WTC11 (cell line): ENCODE results near the gene STXBP1. TPM values are rescaled to one million over a fixed set of nuclear protein-coding genes. Genes with fewer than 3 reads are reported as not detected.

ENCODE experiments used
- ATAC-seq: fragments of 200-7000 bp; cut with Tn5 transposase; 2 replicates; pipeline ENCODE4 v1.10.0; 2021; ENCODE audit warnings: mild to moderate bottlenecking, moderate library complexity
- CTCF ChIA-PET: fragments of 300-600 bp; sonication (Branson Sonifier 250); formaldehyde crosslinking; loops from one replicate; lab custom pipeline; 2021; ENCODE audit warnings: antibody characterized with exemption; lab: Charles Lee
- POLR2A ChIA-PET: fragments of 350-600 bp; sonication (Branson Sonifier 250); formaldehyde crosslinking; loops from one replicate; lab custom pipeline; 2021; ENCODE audit warnings: antibody characterized with exemption; lab: Charles Lee
- DNase-seq: peaks from one replicate; pipeline ENCODE4 v3.0.0; 2021; ENCODE audit warnings: low spot score
- H3K27ac Mint-ChIP-seq: 2 replicates; pipeline ENCODE4 v1.8.0; 2021; ENCODE audit warnings: mixed read lengths
- H3K27me3 Mint-ChIP-seq: 2 replicates; pipeline ENCODE4 v1.8.0; 2021; ENCODE audit warnings: low read depth, mild to moderate bottlenecking, moderate library complexity, mixed read lengths
- H3K36me3 Mint-ChIP-seq: 2 replicates; pipeline ENCODE4 v1.8.0; 2021; ENCODE audit warnings: mixed read lengths
- H3K4me1 Mint-ChIP-seq: 2 replicates; pipeline ENCODE4 v1.8.0; 2022; ENCODE audit warnings: mixed read lengths
- H3K4me3 Mint-ChIP-seq: 2 replicates; pipeline ENCODE4 v1.8.0; 2021; ENCODE audit warnings: mild to moderate bottlenecking, moderate library complexity, mixed read lengths
- H3K9me3 Mint-ChIP-seq: 2 replicates; pipeline ENCODE4 v1.8.0; 2021; ENCODE audit warnings: mixed read lengths
- AFF4 ChIP-seq: sonication (generic); formaldehyde crosslinking; IDR thresholded peaks from 2 replicates; pipeline ENCODE4 v1.8.1; 2023; ENCODE audit warnings: mild to moderate bottlenecking, missing genetic modification reagents, borderline replicate concordance
- ATF6 ChIP-seq: sonication (generic); formaldehyde crosslinking; IDR thresholded peaks from 2 replicates; pipeline ENCODE4 v1.8.1; 2023; ENCODE audit warnings: mild to moderate bottlenecking, missing genetic modification reagents
- CREB1 ChIP-seq: sonication (generic); formaldehyde crosslinking; IDR thresholded peaks from 2 replicates; pipeline ENCODE4 v1.8.0; 2023; ENCODE audit warnings: mild to moderate bottlenecking, missing genetic modification reagents
- EMX1 ChIP-seq: fragments of 250-450 bp; sonication (Bioruptor Pico); IDR thresholded peaks from 2 replicates; pipeline ENCODE4 v1.8.0; 2021; ENCODE audit warnings: mild to moderate bottlenecking
- ERG ChIP-seq: fragments of 250-450 bp; sonication (Bioruptor Pico); IDR thresholded peaks from 2 replicates; pipeline ENCODE4 v1.8.0; 2021; ENCODE audit warnings: mild to moderate bottlenecking
- FOXK1 ChIP-seq: sonication (generic); formaldehyde crosslinking; IDR thresholded peaks from 2 replicates; pipeline ENCODE4 v1.8.0; 2022; ENCODE audit warnings: mild to moderate bottlenecking, moderate library complexity, missing genetic modification reagents
- HMGA2 ChIP-seq: fragments of 250-450 bp; sonication (Bioruptor Pico); IDR thresholded peaks from 2 replicates; pipeline ENCODE4 v1.4.0; 2021; ENCODE audit warnings: mild to moderate bottlenecking, moderate library complexity
- HMGXB4 ChIP-seq: sonication (generic); formaldehyde crosslinking; IDR thresholded peaks from 2 replicates; pipeline ENCODE4 v1.8.1; 2023; ENCODE audit warnings: mild to moderate bottlenecking, moderate library complexity, missing genetic modification reagents
- IRF1 ChIP-seq: sonication (generic); formaldehyde crosslinking; IDR thresholded peaks from 2 replicates; pipeline ENCODE4 v1.8.0; 2023; ENCODE audit warnings: missing genetic modification reagents
- IRF2 ChIP-seq: sonication (generic); formaldehyde crosslinking; IDR thresholded peaks from 2 replicates; pipeline ENCODE4 v1.8.0; 2022; ENCODE audit warnings: low read depth, missing genetic modification reagents, borderline replicate concordance
- MXD4 ChIP-seq: fragments of 250-450 bp; sonication (Bioruptor Pico); IDR thresholded peaks from 2 replicates; pipeline ENCODE4 v1.8.0; 2021; ENCODE audit warnings: mild to moderate bottlenecking, moderate library complexity, borderline replicate concordance
- NFATC4 ChIP-seq: fragments of 250-450 bp; sonication (Bioruptor Pico); IDR thresholded peaks from 2 replicates; pipeline ENCODE4 v1.9.0; 2021; ENCODE audit warnings: mild to moderate bottlenecking
- NR1H2 ChIP-seq: sonication (generic); formaldehyde crosslinking; IDR thresholded peaks from 2 replicates; pipeline ENCODE4 v1.9.0; 2021; ENCODE audit warnings: mild to moderate bottlenecking, moderate library complexity, missing genetic modification reagents
- NR3C1 ChIP-seq: sonication (generic); formaldehyde crosslinking; conservative IDR thresholded peaks from 2 replicates; pipeline ENCODE4 v1.8.1; 2023; ENCODE audit warnings: low read depth, mild to moderate bottlenecking, missing genetic modification reagents
- SMAD4 ChIP-seq: sonication (generic); formaldehyde crosslinking; IDR thresholded peaks from 2 replicates; pipeline ENCODE4 v1.8.0; 2022; ENCODE audit warnings: mild to moderate bottlenecking, missing genetic modification reagents
- SOX15 ChIP-seq: fragments of 250-450 bp; sonication (Bioruptor Pico); IDR thresholded peaks from 2 replicates; pipeline ENCODE4 v1.9.0; 2021; ENCODE audit warnings: mild to moderate bottlenecking
- TEAD1 ChIP-seq: sonication (generic); formaldehyde crosslinking; IDR thresholded peaks from 2 replicates; pipeline ENCODE4 v1.8.0; 2022; ENCODE audit warnings: mild to moderate bottlenecking, missing genetic modification reagents
- TP53 ChIP-seq: sonication (generic); formaldehyde crosslinking; IDR thresholded peaks from 2 replicates; pipeline ENCODE4 v1.8.1; 2023; ENCODE audit warnings: mild to moderate bottlenecking, missing genetic modification reagents
- USF2 ChIP-seq: sonication (generic); formaldehyde crosslinking; IDR thresholded peaks from 2 replicates; pipeline ENCODE4 v1.8.1; 2023; ENCODE audit warnings: mild to moderate bottlenecking, missing genetic modification reagents, moderate library complexity
- ZNF138 ChIP-seq: sonication (generic); formaldehyde crosslinking; conservative IDR thresholded peaks from 2 replicates; pipeline ENCODE4 v1.8.1; 2022; ENCODE audit warnings: mild to moderate bottlenecking, moderate library complexity, missing genetic modification reagents
- ZNF232 ChIP-seq: sonication (generic); formaldehyde crosslinking; IDR thresholded peaks from 2 replicates; pipeline ENCODE4 v1.8.0; 2022; ENCODE audit warnings: mild to moderate bottlenecking, missing genetic modification reagents
- total RNA-seq: library from RNA; stranded (reverse); gene quantifications from 3 replicates; pipeline ENCODE4 v1.2.3, GENCODE V29; 2021

STXBP1 gene
- total RNA-seq, 1 experiment from 2014 or later = 37.1 TPM

GRCh38 chr9:127571971-127572370 is 40.1 kb upstream of the STXBP1 start:
- DNase-seq = no peak
- ChIA-PET CTCF (interaction anchor here (1.7 kb wide), 1 partner anchor 46 kb away, joined by 8 read pairs; no protein-coding TSS in a partner anchor), POLR2A (no interaction called here)
- no peak overlapping the region for H3K27ac Mint-ChIP-seq
- no peaks in the 10 kb centered on the region for H3K9me3 Mint-ChIP-seq
- TF ChIP-seq NR1H2 (CRISPR knock-in tag) = no peak
- H3K36me3 Mint-ChIP-seq = no peaks in the 10 kb centered on the region
- H3K4me1 Mint-ChIP-seq = peaks cover 20% of the 10 kb centered on the region
- no peak for ATAC-seq
- no peak overlapping the region for H3K4me3 Mint-ChIP-seq
- H3K27me3 Mint-ChIP-seq = peaks cover 10% of the 10 kb centered on the region

GRCh38 chr9:127572961-127573721 is 38.9 kb upstream of the STXBP1 start:
- H3K36me3 Mint-ChIP-seq = no peaks in the 10 kb centered on the region
- ChIA-PET POLR2A (interaction anchor here (1.0 kb wide), 1 partner anchor 25 kb away, joined by 3 read pairs; no protein-coding TSS in a partner anchor), CTCF (interaction anchor here (1.0 to 1.7 kb wide), 2 partner anchors 47 to 69 kb away, joined by 3 to 8 read pairs; no protein-coding TSS in a partner anchor)
- H3K4me3 Mint-ChIP-seq = no peak overlapping the region
- no peak overlapping the region for H3K27ac Mint-ChIP-seq
- peaks cover 11% of the 10 kb centered on the region for H3K4me1 Mint-ChIP-seq
- peaks cover 10% of the 10 kb centered on the region for H3K27me3 Mint-ChIP-seq
- DNase-seq = no peak
- TF ChIP-seq IRF1 (CRISPR knock-in tag) (no peak), HMGXB4 (no peak), IRF2 (CRISPR knock-in tag) (no peak), EMX1 (no peak), ATF6 (no peak), MXD4 (CRISPR knock-in tag) (no peak), TP53 (CRISPR knock-in tag) (no peak), USF2 (CRISPR knock-in tag) (no peak), ERG (CRISPR knock-in tag) (no peak), ZNF138 (no peak), SMAD4 (no peak), ZNF232 (CRISPR knock-in tag) (no peak), CREB1 (CRISPR knock-in tag) (no peak), TEAD1 (CRISPR knock-in tag) (no peak), FOXK1 (CRISPR knock-in tag) (no peak), HMGA2 (CRISPR knock-in tag) (no peak), NR3C1 (no peak), NFATC4 (CRISPR knock-in tag) (no peak), SOX15 (no peak), AFF4 (CRISPR knock-in tag) (no peak)
- TF ChIP-seq, all 79 proteins: peak for 0
- ATAC-seq = no peak
- H3K9me3 Mint-ChIP-seq = no peaks in the 10 kb centered on the region
